Endothelial cell of umbilical vein (primary cell): ENCODE results near the gene CCDC97. TPM values are rescaled to one million over a fixed set of nuclear protein-coding genes. Genes with fewer than 3 reads are reported as not detected.

ENCODE experiments used
- BruUV-seq: library from RNA; stranded (reverse); fragments of 400-500 nt; replicated peaks from 2 replicates; lab custom pipeline; 2021; lab: Mats Ljungman, UMichigan
- CTCF ChIA-PET: fragments of 300-600, 350-600 bp; sonication (Branson Sonifier 250); formaldehyde crosslinking; loops from one replicate; lab custom pipeline; 2021; ENCODE audit warnings: antibody characterized with exemption, inconsistent platforms; lab: Charles Lee
- POLR2A ChIA-PET: fragments of 300-600, 350-600 bp; sonication (Branson Sonifier 250); formaldehyde crosslinking; loops from one replicate; lab custom pipeline; 2021; ENCODE audit warnings: antibody characterized with exemption, inconsistent platforms; lab: Charles Lee
- DNase-seq: peaks from one replicate; pipeline ENCODE4 v3.0.0-alpha.2; 2011; ENCODE audit warnings: low read depth, low spot score
- FAIRE-seq: peaks from 2 replicates; lab custom pipeline; 2011; peaks lifted over from hg19 to GRCh38; lab: Jason Lieb, UNC
- H2AFZ ChIP-seq: 2 replicates; pipeline ENCODE4 v1.6.0; 2012; ENCODE audit warnings: low read depth, low read length, control low read depth, inconsistent platforms
- H3K27ac ChIP-seq: 2 replicates; pipeline ENCODE4 v1.5.1; 2011; ENCODE audit warnings: low read depth, mild to moderate bottlenecking, control low read depth, low read length, moderate library complexity; ENCODE audit not compliant: insufficient read depth
- H3K27me3 ChIP-seq, 2 experiments: 2 replicates each; pipeline versions ENCODE4 v1.6.0 to v1.6.1; 2011; ENCODE audit warnings: low read length in 2 of 2, mixed read lengths in 1 of 2; ENCODE audit not compliant: control insufficient read depth in 2 of 2, insufficient read depth in 2 of 2
- H3K36me3 ChIP-seq, 2 experiments: 2 replicates in 1 of 2; 3 replicates in 1 of 2; pipeline ENCODE4 v1.5.1; 2011; ENCODE audit warnings: low read length in 2 of 2, mild to moderate bottlenecking in 1 of 2, moderate library complexity in 1 of 2; ENCODE audit not compliant: control insufficient read depth in 2 of 2, insufficient read depth in 2 of 2; ENCODE audit errors: extremely low read depth in 1 of 2
- H3K4me1 ChIP-seq: 3 replicates; pipeline ENCODE4 v1.5.1; 2011; ENCODE audit warnings: mild to moderate bottlenecking, low read length; ENCODE audit not compliant: control insufficient read depth, insufficient read depth; ENCODE audit errors: extremely low read depth
- H3K4me2 ChIP-seq: 2 replicates; pipeline ENCODE4 v1.6.1; 2011; ENCODE audit warnings: low read length, control low read depth, mixed read lengths; ENCODE audit not compliant: insufficient read depth
- H3K4me3 ChIP-seq, 3 experiments: fragments of 200-600 bp in 1 of 3; sonication (generic), shearing (Covaris generic) in 1 of 3; replicated peaks in 1 of 3; 2 replicates each; pipeline ENCODE4 v1.5.1; 2011 to 2016; ENCODE audit warnings: control low read depth in 3 of 3, low read length in 3 of 3, mild to moderate bottlenecking in 2 of 3, inconsistent platforms in 1 of 3, low read depth in 1 of 3, moderate library complexity in 1 of 3; ENCODE audit not compliant: insufficient read depth in 1 of 3
- H3K79me2 ChIP-seq: 2 replicates; pipeline ENCODE4 v1.6.0; 2012; ENCODE audit warnings: low read length, inconsistent platforms; ENCODE audit not compliant: control insufficient read depth, insufficient read depth
- H3K9ac ChIP-seq: replicated peaks from 2 replicates; pipeline ENCODE3; 2011; ENCODE audit warnings: low read length, control low read depth; ENCODE audit not compliant: insufficient read depth; ENCODE audit errors: extremely low read depth
- H3K9me1 ChIP-seq: replicated peaks from 3 replicates; pipeline ENCODE4 v1.6.0; 2011; ENCODE audit warnings: mild to moderate bottlenecking, low read length; ENCODE audit not compliant: control insufficient read depth, insufficient read depth; ENCODE audit errors: extremely low read depth
- H3K9me3 ChIP-seq: replicated peaks from 2 replicates; pipeline ENCODE4 v1.5.1; 2012; ENCODE audit warnings: low read length, inconsistent platforms; ENCODE audit not compliant: control insufficient read depth, insufficient read depth
- H4K20me1 ChIP-seq: replicated peaks from 2 replicates; pipeline ENCODE3; 2011; ENCODE audit warnings: mild to moderate bottlenecking, low read length; ENCODE audit not compliant: control insufficient read depth, insufficient read depth; ENCODE audit errors: extremely low read depth
- EZH2 ChIP-seq: IDR thresholded peaks from 2 replicates; pipeline ENCODE4 v1.6.1; 2012; ENCODE audit warnings: borderline replicate concordance, low read depth, mild to moderate bottlenecking, moderate library complexity, low read length, inconsistent platforms; ENCODE audit not compliant: severe bottlenecking
- FOS ChIP-seq: IDR thresholded peaks from 2 replicates; pipeline ENCODE4 v1.6.1; 2011; ENCODE audit warnings: mild to moderate bottlenecking, low read length, moderate library complexity, borderline replicate concordance; ENCODE audit not compliant: insufficient read depth
- GATA2 ChIP-seq: IDR thresholded peaks from 2 replicates; pipeline ENCODE4 v1.7.0; 2011; ENCODE audit warnings: low read depth, mild to moderate bottlenecking, moderate library complexity, mixed read lengths, low read length; ENCODE audit not compliant: insufficient read length, insufficient read depth
- JUN ChIP-seq: IDR thresholded peaks from 2 replicates; pipeline ENCODE4 v1.6.1; 2011; ENCODE audit warnings: borderline replicate concordance, low read depth; ENCODE audit not compliant: insufficient read length, insufficient read depth
- MAX ChIP-seq: IDR thresholded peaks from 2 replicates; pipeline ENCODE4 v1.6.1; 2011; ENCODE audit not compliant: insufficient read depth, insufficient read length
- MYC ChIP-seq: IDR thresholded peaks from one replicate; pipeline ENCODE4 v1.6.1; 2011; ENCODE audit warnings: mild to moderate bottlenecking, low read depth, low read length
- POLR2A ChIP-seq: IDR thresholded peaks from 2 replicates; pipeline ENCODE4 v1.6.1; 2012; ENCODE audit warnings: low read depth, mild to moderate bottlenecking, control low read depth, low read length
- POLR2AphosphoS5 ChIP-seq: IDR thresholded peaks from 2 replicates; pipeline ENCODE4 v1.6.1; 2012; ENCODE audit warnings: low read depth, mild to moderate bottlenecking, control low read depth, low read length, moderate library complexity; ENCODE audit not compliant: insufficient read depth
- dilution Hi-C: fragments of 300-500 bp; cut with MboI; formaldehyde crosslinking; loops from one replicate; pipeline ENCODE4 v1.15.0; 2019; ENCODE audit warnings: low sequenced_read_pairs; ENCODE audit not compliant: extremely low pct_ligation_motif_present
- intact Hi-C: fragments of 100-400 bp; cut with micrococcal nuclease; formaldehyde crosslinking; loops from one replicate; pipeline ENCODE4 v1.10.0; 2022
- polyA plus RNA-seq, 4 experiments: library from polyadenylated mRNA; depleted of rRNA in 3 of 4; stranded (reverse) in 3 of 4; unstranded in 1 of 4; fragments of >200 nt; gene quantifications; 2 replicates each; pipeline versions ENCODE4 v1.2.1 to v1.2.3, GENCODE V29; 2011 to 2012; ENCODE audit warnings: missing spikeins in 1 of 4
- total RNA-seq: library from RNA; stranded (reverse); gene quantifications from 2 replicates; pipeline ENCODE4 v1.2.3, GENCODE V29; 2021
- TF ChIP-seq, protein P1 (sequence below), 2 donors: IDR thresholded peaks; 1 replicate in 1 of 2; 2 replicates in 1 of 2; pipeline ENCODE4 v1.5.1; 2011; ENCODE audit warnings: low read length in 2 of 2, mild to moderate bottlenecking in 2 of 2, moderate library complexity in 2 of 2, control low read depth in 1 of 2, inconsistent platforms in 1 of 2, low read depth in 1 of 2; ENCODE audit not compliant: insufficient read depth in 1 of 2; ENCODE audit errors: extremely low read depth in 1 of 2

The CCDC97 gene
- total and polyA plus RNA-seq, 2 donors (not counting 3 experiments of a cell fraction or from before 2014, with no cell fraction given): 20.7 to 27.2 TPM

DNA sequence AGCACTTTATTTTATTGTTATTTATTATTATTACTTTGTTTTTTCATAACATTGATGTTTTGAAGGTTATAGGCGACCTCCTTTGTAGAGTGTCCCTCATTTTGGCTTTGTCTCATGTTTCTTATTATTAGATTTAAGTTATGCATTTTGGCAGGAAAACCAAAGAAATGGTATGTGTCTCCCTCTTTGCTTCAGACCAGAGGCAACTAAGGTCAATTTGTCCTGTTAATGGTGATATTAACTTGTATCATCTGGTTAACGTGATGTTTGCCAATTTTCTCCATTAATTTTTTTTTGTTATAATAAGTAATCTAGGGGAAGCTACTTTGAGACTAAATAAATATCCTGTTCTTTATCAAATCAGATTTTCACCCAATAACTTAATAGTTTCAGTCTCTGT, 62.5 kb downstream of the CCDC97 start:
- Histone ChIP-seq H3K27me3 (no peaks in the 10 kb centered on the region), H4K20me1 (no peaks in the 10 kb centered on the region), H3K4me2 (no peak overlapping the region), H3K4me3 (no peak overlapping the region), H3K27ac (no peak overlapping the region), H3K9me3 (no peaks in the 10 kb centered on the region), H3K79me2 (peaks cover 15% of the 10 kb centered on the region), H3K9ac (no peak overlapping the region), H2AFZ (no peak overlapping the region), H3K9me1 (no peaks in the 10 kb centered on the region), H3K36me3 (no peaks in the 10 kb centered on the region), H3K4me1 (peaks cover 15% of the 10 kb centered on the region)
- no TSS peak for BruUV-seq
- TF ChIP-seq FOS (no peak), JUN (no peak), POLR2AphosphoS5 (no peak), GATA2 (no peak), MYC (no peak), MAX (no peak), EZH2 (no peak), POLR2A (no peak)
- DNase-seq (no peak), FAIRE-seq (no peak)
- ChIA-PET POLR2A (no interaction called here), CTCF (interaction anchor here (0.7 kb wide), 1 partner anchor 15 kb away, joined by 3 read pairs; no protein-coding TSS in a partner anchor)
- intact Hi-C loops: no loop called here
- dilution Hi-C loops: no loop called here

GRCh38 chr19:41373993-41374392, 64.0 kb downstream of the CCDC97 start:
- H4K20me1 ChIP-seq: no peaks in the 10 kb centered on the region
- no peak overlapping the region for H3K27ac ChIP-seq
- CTCF ChIA-PET: no interaction called here
- H3K9me1 ChIP-seq: no peaks in the 10 kb centered on the region
- peaks cover 10% of the 10 kb centered on the region for H3K79me2 ChIP-seq
- peak; percentile 90 for DNase-seq
- TF ChIP-seq JUN: no peak
- TF ChIP-seq, protein P1, sequence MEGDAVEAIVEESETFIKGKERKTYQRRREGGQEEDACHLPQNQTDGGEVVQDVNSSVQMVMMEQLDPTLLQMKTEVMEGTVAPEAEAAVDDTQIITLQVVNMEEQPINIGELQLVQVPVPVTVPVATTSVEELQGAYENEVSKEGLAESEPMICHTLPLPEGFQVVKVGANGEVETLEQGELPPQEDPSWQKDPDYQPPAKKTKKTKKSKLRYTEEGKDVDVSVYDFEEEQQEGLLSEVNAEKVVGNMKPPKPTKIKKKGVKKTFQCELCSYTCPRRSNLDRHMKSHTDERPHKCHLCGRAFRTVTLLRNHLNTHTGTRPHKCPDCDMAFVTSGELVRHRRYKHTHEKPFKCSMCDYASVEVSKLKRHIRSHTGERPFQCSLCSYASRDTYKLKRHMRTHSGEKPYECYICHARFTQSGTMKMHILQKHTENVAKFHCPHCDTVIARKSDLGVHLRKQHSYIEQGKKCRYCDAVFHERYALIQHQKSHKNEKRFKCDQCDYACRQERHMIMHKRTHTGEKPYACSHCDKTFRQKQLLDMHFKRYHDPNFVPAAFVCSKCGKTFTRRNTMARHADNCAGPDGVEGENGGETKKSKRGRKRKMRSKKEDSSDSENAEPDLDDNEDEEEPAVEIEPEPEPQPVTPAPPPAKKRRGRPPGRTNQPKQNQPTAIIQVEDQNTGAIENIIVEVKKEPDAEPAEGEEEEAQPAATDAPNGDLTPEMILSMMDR (IDR thresholded peaks at IDR 0.05; ENCODE audit: extremely low read depth in 1 of 2, insufficient read depth in 1 of 2, low read depth in 1 of 2, low read length in 2 of 2): no peak
- no peaks in the 10 kb centered on the region for H3K36me3 ChIP-seq
- dilution Hi-C loops (no loop called here), intact Hi-C loops (no loop called here)
- no peaks in the 10 kb centered on the region for H3K27me3 ChIP-seq
- POLR2A ChIA-PET: no interaction called here
- no TSS peak for BruUV-seq
- H3K4me2 ChIP-seq: no peak overlapping the region
- no peak overlapping the region for H3K4me3 ChIP-seq
- no peaks in the 10 kb centered on the region for H3K9me3 ChIP-seq
- FAIRE-seq: peak; percentile 80
- H3K9ac ChIP-seq: no peak overlapping the region
- peaks cover 8% of the 10 kb centered on the region for H3K4me1 ChIP-seq
- H2AFZ ChIP-seq: no peak overlapping the region
